Measurements from ENCODE around the gene PRKCE. TPM values are rescaled to one million over a fixed set of nuclear protein-coding genes. Genes with fewer than 3 reads are reported as not detected.

PRKCE gene
- polyA plus RNA-seq, 3 donors, result 1.3 to 7.7 (median 2.3) TPM

DNA sequence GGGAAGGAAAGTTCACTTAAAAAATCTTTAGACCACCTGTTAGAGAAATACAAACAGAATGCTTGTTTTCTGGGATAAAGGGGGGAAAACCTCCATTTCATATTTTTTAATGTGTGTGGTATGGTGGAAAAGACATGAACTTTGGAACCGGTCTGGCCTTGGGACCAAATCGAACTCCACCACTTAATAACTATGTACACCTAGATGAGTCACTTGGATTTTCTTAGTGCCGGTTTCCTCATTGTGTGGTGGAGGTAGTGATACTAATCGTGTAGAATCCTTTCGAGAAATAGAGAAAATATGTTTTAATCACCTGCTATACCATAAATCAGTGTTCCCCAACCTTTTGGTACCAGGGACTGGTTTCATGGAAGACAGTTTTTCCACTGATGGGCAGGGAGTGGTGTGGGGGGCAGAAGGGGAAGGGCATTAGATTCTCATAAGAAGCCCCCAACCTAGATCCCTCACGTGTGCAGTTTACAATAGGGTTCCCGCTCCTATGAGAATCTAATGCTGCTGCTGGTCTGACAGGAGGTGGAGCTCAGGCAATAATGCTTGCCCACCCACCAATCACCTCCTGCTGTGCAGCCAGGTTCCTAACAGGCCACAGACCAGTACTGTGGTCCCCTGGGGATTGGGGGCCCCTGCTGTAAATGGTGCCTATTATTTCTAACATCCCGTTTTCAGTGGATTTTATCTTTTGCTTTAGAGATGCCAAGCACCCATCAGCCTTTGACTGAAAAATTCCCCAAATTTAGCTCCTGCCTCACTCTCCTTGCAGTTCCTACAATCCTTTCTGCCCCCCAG lies 308.8 kb downstream of the PRKCE start:
- Mint-ChIP-seq H3K27me3 (ENCODE audit: low read depth in 3 of 3) (peaks cover 0 to 6% (median 0%) of the 10 kb centered on the region in 3 donors), H3K36me3 (peaks cover 0 to 3% of the 10 kb centered on the region in 2 donors), H3K4me1 (peaks cover 15% of the 10 kb centered on the region), H3K27ac (no peak overlapping the region), H3K4me3 (no peak overlapping the region), H3K9me3 (peaks cover 0 to 2% (median 0%) of the 10 kb centered on the region in 7 donors)
- TF ChIP-seq, protein P1, sequence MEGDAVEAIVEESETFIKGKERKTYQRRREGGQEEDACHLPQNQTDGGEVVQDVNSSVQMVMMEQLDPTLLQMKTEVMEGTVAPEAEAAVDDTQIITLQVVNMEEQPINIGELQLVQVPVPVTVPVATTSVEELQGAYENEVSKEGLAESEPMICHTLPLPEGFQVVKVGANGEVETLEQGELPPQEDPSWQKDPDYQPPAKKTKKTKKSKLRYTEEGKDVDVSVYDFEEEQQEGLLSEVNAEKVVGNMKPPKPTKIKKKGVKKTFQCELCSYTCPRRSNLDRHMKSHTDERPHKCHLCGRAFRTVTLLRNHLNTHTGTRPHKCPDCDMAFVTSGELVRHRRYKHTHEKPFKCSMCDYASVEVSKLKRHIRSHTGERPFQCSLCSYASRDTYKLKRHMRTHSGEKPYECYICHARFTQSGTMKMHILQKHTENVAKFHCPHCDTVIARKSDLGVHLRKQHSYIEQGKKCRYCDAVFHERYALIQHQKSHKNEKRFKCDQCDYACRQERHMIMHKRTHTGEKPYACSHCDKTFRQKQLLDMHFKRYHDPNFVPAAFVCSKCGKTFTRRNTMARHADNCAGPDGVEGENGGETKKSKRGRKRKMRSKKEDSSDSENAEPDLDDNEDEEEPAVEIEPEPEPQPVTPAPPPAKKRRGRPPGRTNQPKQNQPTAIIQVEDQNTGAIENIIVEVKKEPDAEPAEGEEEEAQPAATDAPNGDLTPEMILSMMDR (IDR thresholded peaks at IDR 0.05), result no peak
- Histone ChIP-seq H3K9me3 (replicated peaks in 1 of 2; ENCODE audit: control insufficient read depth in 1 of 2, insufficient read depth in 1 of 2, low read length in 2 of 2) (no peaks in the 10 kb centered on the region), H3K9ac (ENCODE audit: insufficient read depth, low read length, poor library complexity, severe bottlenecking) (no peak overlapping the region), H3K27ac (ENCODE audit: low read depth in 1 of 2, low read length in 2 of 2) (no peak overlapping the region), H4K20me1 (ENCODE audit: insufficient read depth, low read length) (peaks cover 4% of the 10 kb centered on the region), H3K36me3 (replicated peaks in 1 of 2; ENCODE audit: control insufficient read depth in 1 of 2, insufficient read depth in 2 of 2, low read length in 2 of 2) (no peaks in the 10 kb centered on the region), H3K4me3 (replicated peaks in 1 of 3; ENCODE audit: low read depth in 2 of 3, low read length in 3 of 3) (no peak overlapping the region), H3K4me1 (ENCODE audit: control insufficient read depth in 1 of 2, insufficient read depth in 2 of 2, low read length in 2 of 2) (no peaks in the 10 kb centered on the region), H2AFZ (ENCODE audit: insufficient read depth, low read depth, low read length, poor library complexity, severe bottlenecking) (no peak overlapping the region), H3K4me2 (replicated peaks; ENCODE audit: extremely low read depth, low read length, poor library complexity, severe bottlenecking) (no peak overlapping the region), H3K27me3 (ENCODE audit: control insufficient read depth in 2 of 2, insufficient read depth in 2 of 2, low read length in 2 of 2) (no peaks in the 10 kb centered on the region), H3K79me2 (ENCODE audit: insufficient read depth, low read length) (no peaks in the 10 kb centered on the region)
- intact Hi-C loops (cut with micrococcal nuclease), result no loop called here
- no peak for DNase-seq
- 100% methylated on average over 1 of the region's 8 CpGs for WGBS (ENCODE audit: insufficient coverage)

DNA sequence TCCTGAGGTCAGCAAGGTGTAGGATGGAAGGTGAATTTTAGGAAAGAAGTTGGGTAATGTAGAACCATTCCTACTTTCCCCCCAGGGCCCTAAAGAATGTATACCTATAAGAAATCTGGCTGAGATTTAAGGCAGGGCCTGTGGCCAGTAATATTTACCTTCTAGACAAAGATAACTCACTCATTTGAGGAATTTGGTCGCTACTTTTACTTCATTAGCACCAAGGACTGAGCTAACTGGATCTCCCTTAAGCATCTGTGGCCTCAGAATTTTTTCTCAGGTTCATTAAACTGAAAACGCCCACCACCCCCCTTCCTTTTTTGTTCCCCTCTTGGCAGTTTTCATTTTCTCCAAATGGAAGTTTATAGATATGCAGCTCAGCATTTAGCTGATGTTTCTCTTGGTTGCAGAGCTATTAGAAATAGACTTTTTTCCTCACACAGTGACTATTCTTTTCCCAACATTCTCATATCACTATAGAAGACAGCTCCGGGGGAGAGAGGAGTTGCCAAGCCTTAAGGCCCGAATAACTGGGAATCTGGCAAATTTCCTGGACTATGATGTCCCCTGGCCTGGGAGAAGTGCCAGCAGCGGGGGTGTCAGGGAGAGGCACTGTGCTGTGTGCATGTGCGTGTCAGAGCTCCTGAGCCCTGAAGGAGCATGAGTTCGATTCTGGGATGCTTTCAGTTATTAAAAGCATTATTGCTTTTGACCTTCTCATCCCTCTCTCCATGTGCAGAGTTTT lies 310.9 kb downstream of the PRKCE start:
- Histone ChIP-seq H3K4me1 (ENCODE audit: control insufficient read depth in 1 of 2, insufficient read depth in 2 of 2, low read length in 2 of 2) (no peaks in the 10 kb centered on the region), H2AFZ (ENCODE audit: insufficient read depth, low read depth, low read length, poor library complexity, severe bottlenecking) (no peak overlapping the region), H3K4me2 (replicated peaks; ENCODE audit: extremely low read depth, low read length, poor library complexity, severe bottlenecking) (no peak overlapping the region), H3K9ac (ENCODE audit: insufficient read depth, low read length, poor library complexity, severe bottlenecking) (no peak overlapping the region), H3K9me3 (replicated peaks in 1 of 2; ENCODE audit: control insufficient read depth in 1 of 2, insufficient read depth in 1 of 2, low read length in 2 of 2) (no peaks in the 10 kb centered on the region), H3K27me3 (ENCODE audit: control insufficient read depth in 2 of 2, insufficient read depth in 2 of 2, low read length in 2 of 2) (no peaks in the 10 kb centered on the region), H4K20me1 (ENCODE audit: insufficient read depth, low read length) (peaks cover 4% of the 10 kb centered on the region), H3K4me3 (replicated peaks in 1 of 3; ENCODE audit: low read depth in 2 of 3, low read length in 3 of 3) (no peak overlapping the region), H3K79me2 (ENCODE audit: insufficient read depth, low read length) (no peaks in the 10 kb centered on the region), H3K27ac (ENCODE audit: low read depth in 1 of 2, low read length in 2 of 2) (no peak overlapping the region), H3K36me3 (replicated peaks in 1 of 2; ENCODE audit: control insufficient read depth in 1 of 2, insufficient read depth in 2 of 2, low read length in 2 of 2) (no peaks in the 10 kb centered on the region)
- WGBS (ENCODE audit: insufficient coverage), result 93% methylated on average over 2 of the region's 7 CpGs
- Mint-ChIP-seq H3K9me3 (peaks cover 0 to 2% (median 0%) of the 10 kb centered on the region in 7 donors), H3K4me3 (no peak overlapping the region), H3K36me3 (peaks cover 0 to 3% of the 10 kb centered on the region in 2 donors), H3K27me3 (ENCODE audit: low read depth in 3 of 3) (peaks cover 0 to 6% (median 3%) of the 10 kb centered on the region in 3 donors), H3K4me1 (peaks cover 15% of the 10 kb centered on the region), H3K27ac (no peak overlapping the region)
- TF ChIP-seq, protein P1 (IDR thresholded peaks at IDR 0.05), result no peak
- intact Hi-C loops (cut with micrococcal nuclease), result no loop called here
- DNase-seq, result no peak
